Measurements from ENCODE around the gene INSR. TPM values are rescaled to one million over a fixed set of nuclear protein-coding genes. Genes with fewer than 3 reads are reported as not detected.
A peak's percentile ranks its signal among the peaks of the same experiment; 100 is the strongest.

The INSR gene
- total RNA-seq, 1 donor from 2014 or later = 44.7 TPM

- Mint-ChIP-seq H3K27me3 (ENCODE audit: low read depth) (no peaks in the 10 kb centered on the region), H3K4me1 (no peaks in the 10 kb centered on the region), H3K27ac (no peak overlapping the region), H3K9me3 (no peaks in the 10 kb centered on the region), H3K4me3 (no peak overlapping the region), H3K36me3 (no peaks in the 10 kb centered on the region)
- no peak for TF ChIP-seq CTCF (IDR thresholded peaks at IDR 0.05; ENCODE audit: unreplicated experiment)
- DNase-seq (ENCODE audit: low spot score in 2 of 2, unreplicated experiment in 2 of 2) = no peak
Observed at GRCh38 chr19:7203332-7203731, 90.9 kb downstream of the INSR start.

DNA sequence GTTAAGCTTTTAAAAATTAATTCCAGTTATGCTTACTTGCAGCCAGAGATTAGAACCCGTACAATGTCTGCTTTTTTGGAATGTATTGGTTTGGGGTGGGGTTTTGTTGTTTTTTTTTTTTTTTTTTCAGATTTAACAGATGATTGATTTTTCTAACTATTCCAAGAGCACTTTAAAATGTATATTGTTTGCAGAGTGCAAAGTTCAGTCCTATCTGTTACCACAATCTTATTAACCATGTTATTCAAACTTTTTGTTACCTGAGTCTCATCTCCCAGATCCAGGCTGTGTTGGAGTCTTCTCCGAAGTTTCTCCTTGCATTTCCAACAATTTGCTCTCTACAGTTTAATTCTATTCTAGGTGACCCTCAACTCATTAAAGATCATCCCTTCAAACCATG, 91.3 kb downstream of the INSR start:
- Mint-ChIP-seq H3K36me3 (no peaks in the 10 kb centered on the region), H3K9me3 (no peaks in the 10 kb centered on the region), H3K27ac (no peak overlapping the region), H3K4me3 (no peak overlapping the region), H3K27me3 (ENCODE audit: low read depth) (no peaks in the 10 kb centered on the region), H3K4me1 (no peaks in the 10 kb centered on the region)
- no peak for TF ChIP-seq CTCF (IDR thresholded peaks at IDR 0.05; ENCODE audit: unreplicated experiment)
- no peak for DNase-seq (ENCODE audit: low spot score in 2 of 2, unreplicated experiment in 2 of 2)

GRCh38 chr19:7200736-7201135, 93.5 kb downstream of the INSR start:
- no peaks in the 10 kb centered on the region for H3K27me3 Mint-ChIP-seq (ENCODE audit: low read depth)

DNA sequence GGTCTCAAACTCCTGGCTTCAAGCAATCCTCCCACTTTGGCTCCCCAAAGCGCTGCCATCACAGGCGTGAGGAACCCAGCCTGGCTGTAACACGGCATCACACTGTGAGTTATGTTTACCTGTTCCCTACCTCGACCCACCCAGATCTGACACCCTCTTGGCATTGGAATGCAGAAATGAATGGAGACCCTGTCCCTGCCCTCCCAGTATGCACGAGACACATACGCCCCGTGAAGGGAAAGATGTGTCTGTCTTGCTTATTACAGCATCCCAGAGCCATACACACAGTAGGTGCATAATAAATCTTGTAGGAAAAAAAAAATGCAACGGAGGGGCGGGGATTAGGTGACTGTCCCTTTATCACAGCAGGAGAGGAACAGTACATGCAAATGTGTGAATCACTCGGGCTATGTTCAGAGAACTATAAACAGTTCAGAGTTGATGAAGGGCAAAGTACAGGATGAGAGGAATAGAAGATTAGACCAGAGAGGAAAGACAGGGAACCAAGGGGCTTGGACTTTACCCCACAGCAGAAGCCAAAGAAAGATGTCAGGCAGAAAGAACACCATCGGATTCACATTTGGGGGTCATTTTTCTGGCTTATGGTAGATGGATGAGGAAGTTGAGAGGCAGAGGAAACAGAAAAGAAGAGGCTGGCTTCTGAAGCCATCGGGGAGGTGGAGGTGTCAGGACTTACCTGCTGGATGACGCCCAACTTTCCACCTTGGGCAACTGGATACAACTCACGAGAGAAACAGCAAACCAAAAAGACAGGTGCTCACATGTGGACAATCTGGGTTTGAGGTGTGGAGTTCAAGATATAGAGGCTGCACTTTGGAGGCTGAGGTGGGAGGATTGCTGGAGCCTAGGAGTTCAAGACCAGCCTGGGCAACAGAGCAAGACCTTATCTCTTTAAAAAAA, 94.3 kb downstream of the INSR start:
- TF ChIP-seq CTCF (IDR thresholded peaks at IDR 0.05; ENCODE audit: unreplicated experiment) = no peak
- Mint-ChIP-seq H3K27ac (no peak overlapping the region), H3K9me3 (no peaks in the 10 kb centered on the region), H3K36me3 (no peaks in the 10 kb centered on the region), H3K4me1 (peaks cover 5% of the 10 kb centered on the region), H3K27me3 (ENCODE audit: low read depth) (no peaks in the 10 kb centered on the region), H3K4me3 (peak overlapping the region; percentile 40)
- no peak for DNase-seq (ENCODE audit: low spot score in 2 of 2, unreplicated experiment in 2 of 2)

More at GRCh38 chr19:7200736-7201135, 93.5 kb downstream of the INSR start:
- H3K4me1 Mint-ChIP-seq = peaks cover 5% of the 10 kb centered on the region
- no peak for TF ChIP-seq CTCF (IDR thresholded peaks at IDR 0.05; ENCODE audit: unreplicated experiment)
- H3K9me3 Mint-ChIP-seq = no peaks in the 10 kb centered on the region
- no peak overlapping the region for H3K4me3 Mint-ChIP-seq
- no peak for DNase-seq (ENCODE audit: low spot score in 2 of 2, unreplicated experiment in 2 of 2)
- H3K36me3 Mint-ChIP-seq = no peaks in the 10 kb centered on the region
- H3K27ac Mint-ChIP-seq = no peak overlapping the region

DNA sequence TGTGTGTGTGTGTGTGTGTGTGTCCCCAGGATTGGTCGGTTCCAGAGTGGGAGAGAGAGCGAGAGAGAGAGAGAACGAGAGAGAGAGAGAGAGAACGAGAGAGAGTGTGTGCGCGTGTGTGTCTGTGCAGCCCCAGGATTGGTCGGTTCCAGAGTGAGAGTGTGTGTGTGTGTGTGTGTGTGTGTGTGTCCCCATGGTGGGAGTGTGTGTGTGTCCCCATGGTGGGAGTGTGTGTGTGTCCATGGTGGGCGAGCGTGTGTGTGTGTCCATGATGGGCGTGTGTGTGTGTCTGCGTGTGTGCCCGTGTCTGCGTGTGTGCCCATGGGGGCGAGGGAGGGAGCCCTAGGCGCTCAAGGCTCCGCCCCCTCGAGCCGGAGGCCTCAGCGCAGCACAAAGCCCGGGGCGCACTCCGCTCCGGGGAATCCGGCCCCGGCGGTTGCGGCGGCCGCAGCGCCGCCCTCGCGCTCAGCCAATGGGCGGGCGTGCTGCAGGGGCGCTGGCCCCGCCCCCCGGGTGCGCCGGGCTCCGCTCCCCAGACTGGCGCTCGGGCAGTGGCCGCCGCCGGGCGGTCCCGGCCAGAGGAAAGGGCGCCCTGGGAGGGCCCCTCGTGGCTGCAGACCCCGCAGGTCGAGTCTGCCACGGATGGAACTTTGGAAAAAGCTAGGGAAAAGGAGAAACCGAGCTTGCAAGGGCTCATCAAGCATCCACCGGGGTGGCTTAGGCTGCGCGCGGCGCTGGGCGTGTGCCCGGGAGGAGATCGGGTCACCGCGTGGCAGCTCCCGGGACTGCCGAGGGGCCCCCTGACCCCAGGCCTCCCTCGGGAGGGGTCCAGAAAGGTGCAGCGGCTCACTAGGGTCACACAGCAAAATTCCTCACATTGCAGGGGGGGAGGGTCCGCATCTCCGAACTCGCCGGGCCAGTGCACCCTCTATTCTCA, 96.2 kb downstream of the INSR start:
- Mint-ChIP-seq H3K9me3 (no peaks in the 10 kb centered on the region), H3K27me3 (ENCODE audit: low read depth) (no peaks in the 10 kb centered on the region), H3K4me3 (peak overlapping the region; percentile 71), H3K4me1 (peaks cover 5% of the 10 kb centered on the region), H3K36me3 (no peaks in the 10 kb centered on the region), H3K27ac (peak overlapping the region; percentile 78)
- peak; percentile 86 to 92 for DNase-seq (ENCODE audit: low spot score in 2 of 2, unreplicated experiment in 2 of 2)
- no peak for TF ChIP-seq CTCF (IDR thresholded peaks at IDR 0.05; ENCODE audit: unreplicated experiment)

Data from mesothelial cell of epicardium (in vitro differentiated cells).